ENCODE data around the gene MAPK6. TPM values are rescaled to one million over a fixed set of nuclear protein-coding genes. Genes with fewer than 3 reads are reported as not detected.

The MAPK6 gene
- total and polyA plus RNA-seq, 2 of the 8 experiments (the other 6 are each of a cell fraction or from before 2014, with no cell fraction given), result 22.6 to 108 TPM

GRCh38 chr15:52003710-52004109 is 15.3 kb upstream of the MAPK6 start:
- Histone ChIP-seq H3K14ac (ENCODE audit: insufficient read length) (no peak overlapping the region), H4K20me1 (replicated peaks in 1 of 2; ENCODE audit: control insufficient read depth in 1 of 2, insufficient read depth in 2 of 2, low read length in 2 of 2) (no peaks in the 10 kb centered on the region), H2AK5ac (ENCODE audit: low read depth, low read length) (no peak overlapping the region), H3K23me2 (ENCODE audit: low read depth, low read length) (no peaks in the 10 kb centered on the region), H3K4me2 (ENCODE audit: insufficient read depth in 1 of 2, low read depth in 2 of 2, low read length in 2 of 2) (no peak overlapping the region), H2AFZ (ENCODE audit: low read length) (no peak overlapping the region), H2BK120ac (replicated peaks; ENCODE audit: low read depth, low read length) (no peak overlapping the region), H3K27ac (ENCODE audit: low read depth, low read length) (no peak overlapping the region), H3K9me3 (ENCODE audit: insufficient read depth in 2 of 2, low read depth in 1 of 2, low read length in 1 of 2) (no peaks in the 10 kb centered on the region), H3K9ac (replicated peaks in 1 of 4; ENCODE audit: extremely low read depth in 1 of 4, low read depth in 3 of 4, low read length in 3 of 4) (no peak overlapping the region), H3K4me1 (replicated peaks in 1 of 4; ENCODE audit: control insufficient read depth in 3 of 4, insufficient read depth in 4 of 4, low read length in 3 of 4) (no peaks in the 10 kb centered on the region), H4K91ac (replicated peaks; ENCODE audit: insufficient read length, low read length) (no peak overlapping the region), H3K4ac (replicated peaks; ENCODE audit: insufficient read length, low read depth, low read length) (no peak overlapping the region), H3K23ac (ENCODE audit: insufficient read length) (no peak overlapping the region), H3K18ac (ENCODE audit: extremely low read depth, low read length) (no peak overlapping the region), H2BK15ac (ENCODE audit: low read length) (no peak overlapping the region), H3K79me2 (ENCODE audit: control insufficient read depth in 1 of 2, insufficient read depth in 2 of 2, low read length in 2 of 2) (no peaks in the 10 kb centered on the region), H3K79me1 (ENCODE audit: low read depth, low read length) (no peaks in the 10 kb centered on the region), H3K36me3 (ENCODE audit: control insufficient read depth in 2 of 4, insufficient read depth in 4 of 4, low read length in 3 of 4) (no peaks in the 10 kb centered on the region), H4K8ac (ENCODE audit: extremely low read depth, insufficient read depth, low read length) (no peak overlapping the region), H3K56ac (replicated peaks; ENCODE audit: insufficient read length, low read depth, low read length) (no peak overlapping the region), H3K27me3 (replicated peaks in 1 of 4; ENCODE audit: control insufficient read depth in 3 of 4, extremely low read depth in 1 of 4, insufficient read depth in 3 of 4, low read length in 3 of 4) (no peaks in the 10 kb centered on the region), H3K4me3 (ENCODE audit: extremely low read depth in 1 of 4, insufficient read depth in 2 of 4, low read depth in 3 of 4, low read length in 4 of 4) (no peak overlapping the region), H2BK12ac (ENCODE audit: low read depth, low read length) (no peak overlapping the region), H4K5ac (ENCODE audit: insufficient read length, low read depth, low read length) (no peak overlapping the region), H2BK20ac (ENCODE audit: low read length) (no peak overlapping the region), H2BK5ac (ENCODE audit: low read depth, low read length) (no peak overlapping the region)
- no peak for TF ChIP-seq CHD2 (IDR thresholded peaks at IDR 0.05; ENCODE audit: low read length)
- TF ChIP-seq JUN (IDR thresholded peaks at IDR 0.05; ENCODE audit: low read depth, low read length), result no peak
- no peak for TF ChIP-seq HDAC6 (IDR thresholded peaks at IDR 0.05; ENCODE audit: low read depth, low read length)
- CTCF ChIA-PET (ENCODE audit: partially characterized antibody), result interaction anchor here (0.6 to 1.5 kb wide), 6 partner anchors 31 to 407 kb away, joined by 3 to 4 read pairs (median 3); no protein-coding TSS in a partner anchor
- POLR2A ChIA-PET (ENCODE audit: partially characterized antibody), result interaction anchor here (1.0 kb wide), 1 partner anchor 34 kb away, joined by 3 read pairs; no protein-coding TSS in a partner anchor
- WGBS, 2 experiments (ENCODE audit: extremely low coverage in 1 of 2, insufficient coverage in 1 of 2, insufficient read length in 1 of 2, insufficient replicate concordance in 2 of 2, low coverage in 1 of 2, low lambda C conversion rate in 2 of 2, missing lambda C conversion rate in 1 of 2), result 81% methylated on average over 1 of the region's 1 CpG; no CpG with 5 or more reads in 1 of the 2 experiments
- no peak for DNase-seq (ENCODE audit: low read depth in 1 of 2, low spot score in 2 of 2)
- FAIRE-seq, result no peak

All from H1 (cell line).